UCSD-AML1 (cell line): ENCODE measurements around the gene TTC34.

ENCODE experiments used
- DNase-seq: peaks from one replicate; lab custom pipeline; 2025; ENCODE audit not compliant: unreplicated experiment; lab: John Stamatoyannopoulos, UW

TTC34 gene

GRCh38 chr1:2801535-2802291 is at the start of gene TTC34:
TTC34 (minus strand) TSS chr1:2801693; CDS start chr1:2800827, 866 bp downstream.
- DNase-seq: peak; percentile 75

GRCh38 chr1:2850502-2850901 is 49.0 kb upstream of the TTC34 start:
- no peak for DNase-seq

DNA sequence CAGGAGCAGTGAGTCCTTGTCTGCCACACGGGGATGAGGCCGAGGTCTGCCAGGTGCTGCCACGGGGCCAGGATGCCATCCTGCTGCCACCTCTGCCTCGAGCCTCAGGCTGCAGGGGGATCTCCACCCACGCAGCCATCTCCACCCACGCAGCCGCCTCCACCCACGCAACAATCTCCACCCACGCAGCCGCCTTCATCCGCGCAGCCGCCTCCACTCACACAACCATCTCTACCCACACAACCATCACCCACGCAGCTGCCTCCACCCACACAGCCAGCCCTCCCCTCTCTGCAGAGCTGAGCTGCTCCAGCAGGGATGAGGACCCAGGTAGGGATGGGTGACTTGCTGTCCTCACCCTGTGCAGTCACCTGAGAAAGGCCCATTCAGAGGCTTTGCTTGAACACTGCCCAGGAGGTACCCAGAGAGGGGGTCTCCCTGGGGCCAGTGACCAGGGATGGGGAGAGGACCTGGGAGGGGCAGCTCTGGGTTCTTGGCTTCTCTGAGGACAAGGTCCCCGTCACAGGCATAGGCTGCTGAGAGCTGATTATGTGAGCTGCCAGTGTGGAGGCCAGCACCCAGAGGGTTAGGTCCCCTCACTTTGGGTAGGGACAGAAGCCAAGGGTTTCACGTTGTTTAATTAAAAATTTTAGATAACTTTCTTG is 46.6 kb upstream of the TTC34 start:
- DNase-seq: no peak

DNA sequence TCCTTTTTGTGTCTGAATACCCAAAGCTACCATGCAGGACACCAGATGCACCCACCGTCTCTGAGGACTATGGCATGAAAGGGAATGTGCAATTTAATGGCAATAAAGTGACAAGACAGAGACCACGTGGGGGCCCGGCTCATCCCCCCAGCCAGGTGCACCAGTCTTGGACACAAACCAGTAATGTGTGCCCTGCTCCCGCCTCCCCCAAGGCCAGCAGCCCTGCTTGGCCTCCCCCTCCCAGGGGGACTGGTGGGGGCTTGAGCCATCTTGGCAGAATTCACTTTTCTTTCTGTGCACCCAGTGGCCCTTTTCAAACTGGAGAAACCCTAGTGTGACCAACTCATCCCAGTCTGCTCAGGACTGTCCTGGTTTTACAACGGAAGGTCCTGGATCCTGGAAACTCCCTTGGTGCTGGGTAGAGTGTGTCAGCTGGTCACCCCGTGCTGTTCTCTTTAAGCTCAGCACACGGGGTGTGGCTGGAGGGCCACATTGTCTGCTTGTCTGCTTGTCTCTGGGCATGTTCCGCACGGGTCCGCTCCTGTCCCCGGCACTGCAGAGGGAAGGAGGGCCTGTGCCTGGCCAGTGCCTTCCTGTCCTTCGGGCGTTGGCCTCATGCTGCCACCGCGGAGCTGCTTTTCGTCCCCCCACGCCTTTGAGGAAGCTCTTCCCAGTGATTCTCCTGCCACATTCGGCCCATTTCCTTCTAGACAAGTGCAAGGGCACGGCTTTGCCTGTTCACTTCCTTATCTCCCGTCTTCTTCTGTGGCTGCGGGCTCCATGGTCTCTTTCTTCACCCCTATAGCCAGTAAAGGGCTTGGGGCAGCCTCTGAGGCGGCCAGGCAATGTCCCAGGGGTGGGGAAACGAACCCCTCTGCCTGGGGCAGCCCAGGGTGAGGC is 45.8 kb upstream of the TTC34 start:
- DNase-seq: peak; percentile 49

GRCh38 chr1:2845869-2846268 is 44.4 kb upstream of the TTC34 start:
- peak; percentile 83 for DNase-seq

- DNase-seq: peak; percentile 76
These were observed 38.7 kb upstream of the TTC34 start for GRCh38 chr1:2840036-2840809.

GRCh38 chr1:2837823-2838222 is 36.3 kb upstream of the TTC34 start:
- no peak for DNase-seq

DNA sequence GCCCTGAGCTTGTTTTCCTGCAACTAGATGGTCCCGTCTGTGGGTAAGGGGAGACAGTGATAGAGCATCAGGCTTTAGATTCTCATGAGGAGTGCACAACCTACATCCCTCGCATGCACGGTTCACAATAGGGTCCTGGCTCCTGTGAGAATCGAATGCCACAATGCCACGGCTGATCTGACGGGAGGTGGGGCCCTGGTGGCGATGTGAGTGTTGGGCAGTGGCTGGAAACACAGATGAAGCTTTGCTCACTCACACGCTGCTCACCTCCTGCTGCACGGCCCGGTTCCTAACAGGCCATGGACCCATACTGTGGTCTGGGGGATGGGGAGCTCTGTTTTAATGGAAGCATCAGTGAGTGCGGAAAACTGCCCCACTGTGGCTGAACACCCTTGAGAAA is 35.8 kb upstream of the TTC34 start:
- DNase-seq: no peak

- no peak for DNase-seq
These were observed 35.0 kb upstream of the TTC34 start for GRCh38 chr1:2836333-2836970.

DNA sequence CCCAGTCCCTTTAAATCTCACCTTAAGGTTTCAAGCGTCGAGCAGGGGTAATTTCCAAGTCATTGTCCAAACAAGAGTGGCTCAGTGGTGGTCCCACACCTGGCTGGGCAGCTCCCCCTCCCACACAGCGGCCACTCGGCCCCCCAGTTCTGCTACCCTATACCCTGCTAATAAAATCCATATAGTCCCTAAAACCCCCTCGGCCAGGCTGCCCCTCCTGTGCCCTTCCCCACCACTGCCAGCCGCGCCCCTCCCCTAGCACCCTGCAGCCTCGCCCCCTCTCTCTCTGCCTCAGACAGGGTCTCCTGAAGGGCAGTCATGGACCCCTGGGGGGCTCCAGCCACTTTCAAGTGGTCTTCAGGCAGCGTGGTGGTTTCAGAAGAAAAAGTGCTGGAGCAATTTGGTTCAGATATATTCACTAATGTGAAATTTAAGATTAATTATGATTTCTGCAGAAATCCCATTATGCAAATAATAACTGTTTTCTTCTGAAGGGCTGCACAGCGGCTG is 34.2 kb upstream of the TTC34 start:
- no peak for DNase-seq

DNA sequence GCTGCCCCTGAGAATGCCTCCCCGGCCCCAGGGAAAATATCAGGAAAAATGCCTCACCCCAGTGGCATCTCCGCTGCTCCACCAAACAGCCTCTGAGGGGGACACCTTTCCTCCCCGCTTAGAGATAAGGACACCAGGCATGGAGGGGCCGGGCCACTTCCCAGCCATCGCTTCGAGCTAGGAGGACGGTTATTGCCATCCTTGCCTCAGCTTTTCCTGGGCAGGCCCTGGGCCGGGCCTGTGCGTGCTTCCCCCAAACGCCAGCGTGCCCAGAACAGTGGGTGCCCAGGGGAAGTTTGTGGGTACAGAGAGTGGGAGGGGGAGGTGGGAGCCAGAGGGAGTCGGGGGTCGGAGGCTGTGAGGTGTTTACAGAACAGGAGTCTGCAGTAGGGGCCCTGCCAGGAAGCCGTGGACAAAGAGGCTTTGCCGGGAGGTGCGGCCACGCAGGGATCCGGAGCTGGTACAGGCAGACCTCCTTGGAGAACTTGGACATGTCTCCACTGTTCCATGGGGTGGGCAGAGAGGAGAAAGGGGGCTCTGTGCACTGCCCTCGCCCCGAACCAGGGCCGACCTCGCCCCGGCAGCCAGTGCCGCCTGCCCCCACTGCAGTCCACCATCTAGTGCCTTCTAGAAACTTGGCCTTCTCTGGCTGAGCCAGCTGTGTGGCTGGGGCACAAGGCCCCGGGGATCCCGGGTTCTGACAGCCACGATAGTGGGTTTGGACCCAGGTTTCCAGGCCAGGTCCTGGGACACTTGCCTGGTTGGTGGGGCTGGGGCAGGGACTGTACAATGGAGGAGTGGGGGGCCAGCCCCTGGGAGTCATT is 33.5 kb upstream of the TTC34 start:
- no peak for DNase-seq

GRCh38 chr1:2834146-2834475 is 32.6 kb upstream of the TTC34 start:
- DNase-seq: no peak

DNA sequence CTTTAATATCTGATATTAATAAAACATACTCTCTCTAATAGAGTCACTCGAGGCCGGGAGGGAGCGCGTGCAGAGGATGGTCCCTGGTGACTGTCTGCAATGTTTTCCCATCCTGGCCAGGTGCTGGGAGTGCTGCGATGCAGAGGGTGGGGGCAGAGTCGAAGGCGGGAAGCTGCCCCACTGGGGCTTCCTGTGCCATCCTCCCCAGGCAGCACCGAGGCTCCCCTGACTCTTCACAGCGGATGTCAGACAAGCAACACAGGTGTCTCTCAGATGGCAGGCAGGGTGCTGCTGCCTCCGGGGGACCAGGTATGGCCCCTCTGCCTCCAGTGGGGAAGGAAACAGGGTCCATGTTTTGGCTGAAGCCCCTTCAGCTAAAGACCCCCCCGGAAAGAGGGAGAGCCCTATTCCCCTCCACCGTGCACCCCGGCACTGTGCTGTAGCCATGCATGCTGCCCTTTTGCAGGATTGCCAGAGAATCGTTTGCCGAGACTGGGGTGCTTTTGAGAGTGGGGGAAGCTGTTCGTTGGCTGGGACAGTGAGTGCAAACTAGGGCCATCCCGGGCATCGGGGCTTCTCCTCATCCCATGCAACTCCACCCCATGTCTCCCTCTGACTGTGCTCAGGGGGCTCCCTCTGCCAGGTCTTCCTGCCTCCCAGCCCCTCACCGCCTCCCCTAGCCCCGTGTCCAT is 32.1 kb upstream of the TTC34 start:
- no peak for DNase-seq

GRCh38 chr1:2832506-2833453 is 31.3 kb upstream of the TTC34 start:
- DNase-seq: no peak

DNA sequence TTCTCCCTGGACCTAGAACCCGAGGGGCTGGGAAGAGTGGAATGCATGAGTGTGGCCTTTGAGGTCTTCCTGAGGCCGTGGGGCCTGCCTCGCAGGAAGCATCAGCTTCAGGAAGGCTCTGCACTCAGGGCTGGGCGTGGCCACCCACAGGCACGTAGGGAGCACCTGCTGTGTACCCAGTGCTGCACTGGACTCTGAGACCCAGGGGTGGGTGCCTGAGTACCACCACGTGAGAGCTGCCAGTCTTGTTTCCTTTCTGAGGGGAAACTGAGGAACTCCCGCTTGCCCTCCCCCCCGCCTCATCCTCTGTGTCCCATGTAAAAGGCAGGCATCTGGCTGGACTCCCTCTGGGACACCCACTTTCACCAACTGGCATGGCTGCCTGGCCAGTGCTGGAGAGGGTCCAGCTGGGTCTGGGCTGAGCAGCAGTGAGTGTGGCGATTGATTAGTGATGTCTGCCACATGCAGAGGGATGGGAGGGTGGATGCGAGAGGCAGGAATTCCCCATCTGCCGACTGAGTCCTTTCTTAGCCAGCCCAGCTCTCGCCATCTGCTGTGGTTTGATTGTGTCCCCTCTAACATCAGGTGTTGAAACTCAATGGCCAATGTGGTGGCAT is 30.2 kb upstream of the TTC34 start:
- no peak for DNase-seq

DNA sequence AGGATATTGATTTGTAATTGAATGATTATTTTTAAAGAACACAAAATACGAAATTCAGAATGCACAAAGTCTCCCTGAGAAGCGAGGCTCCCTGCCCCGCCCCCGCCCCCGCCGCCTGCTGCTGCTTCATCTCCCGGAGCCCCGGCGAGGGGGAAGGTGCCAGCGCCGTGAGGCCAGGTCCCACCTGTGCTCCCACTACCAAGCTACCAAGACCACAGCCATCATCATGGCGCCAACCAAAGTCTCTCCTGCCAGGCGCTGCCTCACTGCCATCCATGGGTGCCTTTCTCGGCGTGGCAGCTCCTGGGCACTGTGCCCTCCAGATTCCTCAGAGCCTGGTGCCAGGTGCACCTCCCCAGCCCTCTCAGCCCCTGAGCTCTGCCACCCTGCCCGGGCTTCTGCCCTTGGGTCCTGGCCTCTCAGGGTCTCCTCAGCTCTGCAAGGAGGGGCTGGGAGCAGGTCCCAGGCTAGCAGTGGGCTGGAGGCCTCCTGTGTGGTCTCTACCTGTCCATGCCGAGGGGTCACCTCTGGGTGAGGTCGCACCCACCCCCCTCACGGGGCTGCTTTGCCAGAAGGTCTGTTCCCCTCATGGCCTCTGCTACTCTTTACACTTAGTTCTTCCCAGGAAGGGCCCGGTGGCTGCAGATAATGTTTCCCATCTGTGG is 29.4 kb upstream of the TTC34 start:
- DNase-seq: no peak
